Caco-2 (cell line): ENCODE data around the gene SHTN1. TPM values are rescaled to one million over a fixed set of nuclear protein-coding genes. Genes with fewer than 3 reads are reported as not detected.

ENCODE experiments used
- BruUV-seq: library from RNA; stranded (reverse); fragments of 400-500 nt; replicated peaks from 2 replicates; lab custom pipeline; 2021; lab: Mats Ljungman, UMichigan
- CTCF ChIA-PET: fragments of 300-600 bp; sonication (Branson Sonifier 250); formaldehyde crosslinking; loops from one replicate; lab custom pipeline; 2022; ENCODE audit warnings: antibody characterized with exemption; lab: Charles Lee
- POLR2A ChIA-PET: fragments of 300-600 bp; sonication (Branson Sonifier 250); formaldehyde crosslinking; loops from one replicate; lab custom pipeline; 2022; ENCODE audit warnings: antibody characterized with exemption; lab: Charles Lee
- DNase-seq, 2 experiments: peaks; one replicate each; pipeline versions ENCODE4 v3.0.0 to v3.0.0-alpha.2; 2020 to 2022
- H3K27me3 ChIP-seq: replicated peaks from 2 replicates; pipeline ENCODE4 v1.6.0; 2011; ENCODE audit warnings: low read length; ENCODE audit not compliant: control insufficient read depth, insufficient read depth
- H3K36me3 ChIP-seq: 2 replicates; pipeline ENCODE4 v1.5.1; 2011; ENCODE audit warnings: low read length; ENCODE audit not compliant: control insufficient read depth, insufficient read depth
- H3K4me1 ChIP-seq: fragments of 250-450 bp; sonication (Bioruptor Pico); 2 replicates; pipeline ENCODE4 v1.5.1; 2020; ENCODE audit warnings: mild to moderate bottlenecking
- H3K4me3 ChIP-seq: 2 replicates; pipeline ENCODE4 v1.5.1; 2011; ENCODE audit warnings: low read depth, mild to moderate bottlenecking, control low read depth, low read length
- H3K9me3 ChIP-seq: fragments of 250-450 bp; sonication (Bioruptor Pico); 2 replicates; pipeline ENCODE4 v1.5.1; 2020; ENCODE audit warnings: mild to moderate bottlenecking, moderate library complexity
- H3K27ac Mint-ChIP-seq: one replicate; pipeline ENCODE4 v1.8.0; 2022; ENCODE audit warnings: mixed read lengths; ENCODE audit not compliant: unreplicated experiment
- H3K27me3 Mint-ChIP-seq: one replicate; pipeline ENCODE4 v1.8.0; 2022; ENCODE audit warnings: mixed read lengths; ENCODE audit not compliant: insufficient read depth, unreplicated experiment
- H3K36me3 Mint-ChIP-seq: one replicate; pipeline ENCODE4 v1.8.0; 2022; ENCODE audit warnings: mild to moderate bottlenecking, mixed read lengths; ENCODE audit not compliant: insufficient read depth, unreplicated experiment
- H3K4me1 Mint-ChIP-seq: one replicate; pipeline ENCODE4 v1.8.0; 2022; ENCODE audit warnings: low read depth, mixed read lengths; ENCODE audit not compliant: unreplicated experiment
- H3K4me3 Mint-ChIP-seq: one replicate; pipeline ENCODE4 v1.8.0; 2022; ENCODE audit warnings: mild to moderate bottlenecking, moderate library complexity, mixed read lengths; ENCODE audit not compliant: unreplicated experiment
- H3K9me3 Mint-ChIP-seq: one replicate; pipeline ENCODE4 v1.8.0; 2022; ENCODE audit warnings: mixed read lengths; ENCODE audit not compliant: unreplicated experiment
- CTCF ChIP-seq, 2 experiments: fragments of 200-600 bp in 1 of 2; IDR thresholded peaks; 1 replicate in 1 of 2; 2 replicates in 1 of 2; pipeline versions ENCODE4 v1.5.1 to v1.8.0; 2011 to 2022; ENCODE audit warnings: antibody characterized with exemption in 1 of 2, control low read depth in 1 of 2, inconsistent platforms in 1 of 2, low read depth in 1 of 2, low read length in 1 of 2, mild to moderate bottlenecking in 1 of 2, moderate library complexity in 1 of 2; ENCODE audit not compliant: insufficient read depth in 1 of 2, severe bottlenecking in 1 of 2, unreplicated experiment in 1 of 2
- intact Hi-C: fragments of 100-400 bp; cut with micrococcal nuclease; formaldehyde crosslinking; loops from one replicate; pipeline ENCODE4 v1.10.0; 2022; ENCODE audit not compliant: unreplicated experiment
- total RNA-seq: library from RNA; stranded (reverse); gene quantifications from 2 replicates; pipeline ENCODE4 v1.2.3, GENCODE V29; 2022

The SHTN1 gene
- total RNA-seq, 1 experiment from 2014 or later, result 80.8 TPM

- no peaks in the 10 kb centered on the region for H3K4me1 ChIP-seq
- intact Hi-C loops, result no loop called here
- ChIA-PET POLR2A (no interaction called here), CTCF (no interaction called here)
- no peak overlapping the region for H3K4me3 ChIP-seq
- no peaks in the 10 kb centered on the region for H3K9me3 ChIP-seq
- H3K27ac Mint-ChIP-seq, result no peak overlapping the region
- no peak for TF ChIP-seq CTCF (IDR thresholded peaks at IDR 0.05; ENCODE audit: insufficient read depth in 1 of 2, low read depth in 1 of 2, low read length in 1 of 2, severe bottlenecking in 1 of 2, unreplicated experiment in 1 of 2)
- H3K36me3 Mint-ChIP-seq, result peaks cover 47% of the 10 kb centered on the region
- H3K36me3 ChIP-seq, result no peaks in the 10 kb centered on the region; the same call in 1 of the 2 replicates
- H3K27me3 ChIP-seq, result no peaks in the 10 kb centered on the region
- BruUV-seq, result no TSS peak
- no peak for DNase-seq
- no peak overlapping the region for H3K4me3 Mint-ChIP-seq
- no peaks in the 10 kb centered on the region for H3K9me3 Mint-ChIP-seq
- no peaks in the 10 kb centered on the region for H3K27me3 Mint-ChIP-seq
- no peaks in the 10 kb centered on the region for H3K4me1 Mint-ChIP-seq
These were observed 36.7 kb downstream of the SHTN1 start for GRCh38 chr10:116968331-116968730.

- Histone ChIP-seq H3K36me3 (no peaks in the 10 kb centered on the region; the same call in 1 of the 2 replicates), H3K4me1 (no peaks in the 10 kb centered on the region), H3K9me3 (no peaks in the 10 kb centered on the region), H3K4me3 (no peak overlapping the region), H3K27me3 (no peaks in the 10 kb centered on the region)
- ChIA-PET CTCF (no interaction called here), POLR2A (no interaction called here)
- H3K36me3 Mint-ChIP-seq, result peaks cover 53% of the 10 kb centered on the region
- H3K9me3 Mint-ChIP-seq, result no peaks in the 10 kb centered on the region
- no peak overlapping the region for H3K4me3 Mint-ChIP-seq
- H3K27ac Mint-ChIP-seq, result no peak overlapping the region
- no peaks in the 10 kb centered on the region for H3K27me3 Mint-ChIP-seq
- DNase-seq, result no peak
- no peak for TF ChIP-seq CTCF (IDR thresholded peaks at IDR 0.05; ENCODE audit: insufficient read depth in 1 of 2, low read depth in 1 of 2, low read length in 1 of 2, severe bottlenecking in 1 of 2, unreplicated experiment in 1 of 2)
- intact Hi-C loops, result no loop called here
- no TSS peak for BruUV-seq
- no peaks in the 10 kb centered on the region for H3K4me1 Mint-ChIP-seq
These were observed 43.4 kb downstream of the SHTN1 start for GRCh38 chr10:116961406-116962251.

GRCh38 chr10:116960066-116960776 is 44.8 kb downstream of the SHTN1 start:
- H3K4me1 Mint-ChIP-seq, result no peaks in the 10 kb centered on the region
- intact Hi-C loops, result no loop called here
- BruUV-seq, result no TSS peak
- TF ChIP-seq CTCF (IDR thresholded peaks at IDR 0.05; ENCODE audit: insufficient read depth in 1 of 2, low read depth in 1 of 2, low read length in 1 of 2, severe bottlenecking in 1 of 2, unreplicated experiment in 1 of 2), result no peak
- no peak overlapping the region for H3K4me3 Mint-ChIP-seq
- Histone ChIP-seq H3K9me3 (no peaks in the 10 kb centered on the region), H3K36me3 (peaks cover 1% of the 10 kb centered on the region; the same call in 1 of the 2 replicates), H3K27me3 (no peaks in the 10 kb centered on the region), H3K4me3 (no peak overlapping the region), H3K4me1 (no peaks in the 10 kb centered on the region)
- H3K27me3 Mint-ChIP-seq, result no peaks in the 10 kb centered on the region
- POLR2A ChIA-PET, result interaction anchor here (1.1 kb wide), 1 partner anchor 45 kb away, joined by 3 read pairs; the partner anchor contains the start of gene SHTN1
- CTCF ChIA-PET, result interaction anchor here (0.9 kb wide), 1 partner anchor 13 kb away, joined by 3 read pairs; no protein-coding TSS in a partner anchor
- no peaks in the 10 kb centered on the region for H3K9me3 Mint-ChIP-seq
- H3K27ac Mint-ChIP-seq, result no peak overlapping the region
- DNase-seq, result no peak
- H3K36me3 Mint-ChIP-seq, result peaks cover 55% of the 10 kb centered on the region
